ENCODE measurements around the gene GALNT13.

The GALNT13 gene

DNA sequence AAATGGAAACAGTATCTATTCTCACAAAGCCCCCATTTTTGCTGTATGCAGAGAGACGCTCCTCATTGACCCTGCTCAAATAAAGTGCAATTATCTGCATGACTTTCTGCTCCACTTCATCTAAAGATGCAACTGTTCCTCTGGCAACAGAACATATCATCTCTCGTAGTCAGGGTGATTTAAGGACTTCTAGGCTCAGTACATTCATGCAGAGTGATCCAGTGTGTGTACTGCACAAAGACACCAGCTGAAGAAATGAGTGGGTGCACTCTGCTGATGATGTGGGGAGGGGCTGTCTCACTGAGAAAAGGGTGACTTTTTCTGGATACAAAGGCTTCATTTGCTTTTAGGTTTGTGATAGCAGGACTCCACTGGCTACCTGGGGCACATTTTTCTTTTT is 355.2 kb downstream of the GALNT13 start:
- no peak for DNase-seq (ENCODE audit: low read depth in 2 of 2)

DNA sequence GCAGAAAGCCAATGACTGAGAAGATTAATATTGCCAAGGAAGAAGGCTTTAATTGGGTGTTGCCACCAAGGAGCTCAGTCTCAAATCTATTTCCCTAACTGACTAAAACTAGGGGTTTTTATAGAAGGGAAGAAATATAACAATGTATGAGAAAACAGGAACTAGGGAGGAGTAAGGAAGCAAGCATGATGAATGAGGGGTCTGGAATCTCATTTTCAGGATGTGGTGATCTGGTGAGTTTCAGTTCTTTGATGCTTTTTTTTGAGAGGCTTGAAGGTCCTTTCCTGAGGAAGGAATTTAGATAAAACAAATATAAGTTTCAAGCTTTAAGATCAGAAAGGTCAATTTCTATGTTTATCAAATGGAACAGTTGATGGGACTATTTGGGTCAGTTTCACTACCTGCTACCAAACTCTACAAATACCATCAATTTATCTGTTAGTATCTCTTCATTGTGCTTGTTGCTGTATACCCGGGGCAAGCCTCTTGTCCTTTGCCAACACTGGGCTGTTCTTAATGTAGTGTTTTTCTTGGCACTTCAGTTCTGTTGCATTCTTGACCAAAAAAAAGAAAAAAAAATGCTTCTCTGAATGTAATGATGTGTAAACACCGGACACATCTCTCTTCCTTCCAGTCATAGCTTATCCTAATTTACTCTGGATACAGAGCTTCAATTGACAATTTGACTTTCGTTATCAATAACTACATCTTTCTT is 357.0 kb downstream of the GALNT13 start:
- no peak for DNase-seq (ENCODE audit: low read depth in 2 of 2)

DNA sequence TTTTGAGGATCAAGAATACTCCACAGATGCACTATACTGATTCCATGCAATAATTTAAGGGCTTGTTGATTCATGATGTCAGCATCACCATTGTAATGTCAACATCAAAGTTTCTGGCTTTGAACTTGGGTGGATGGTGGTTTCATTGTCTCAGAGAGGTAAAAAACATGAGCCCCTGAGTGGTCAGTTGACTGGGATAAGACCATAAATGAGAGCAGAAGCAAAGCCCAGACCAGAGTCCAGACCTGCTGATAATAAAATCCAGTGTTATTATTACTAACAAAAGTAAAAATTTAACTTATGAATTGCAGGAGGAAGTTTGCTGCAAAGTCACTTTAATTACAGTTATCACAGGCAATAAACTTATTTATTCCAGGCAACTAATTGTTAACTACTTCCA is 358.2 kb downstream of the GALNT13 start:
- DNase-seq (ENCODE audit: low read depth in 2 of 2), result no peak

DNA sequence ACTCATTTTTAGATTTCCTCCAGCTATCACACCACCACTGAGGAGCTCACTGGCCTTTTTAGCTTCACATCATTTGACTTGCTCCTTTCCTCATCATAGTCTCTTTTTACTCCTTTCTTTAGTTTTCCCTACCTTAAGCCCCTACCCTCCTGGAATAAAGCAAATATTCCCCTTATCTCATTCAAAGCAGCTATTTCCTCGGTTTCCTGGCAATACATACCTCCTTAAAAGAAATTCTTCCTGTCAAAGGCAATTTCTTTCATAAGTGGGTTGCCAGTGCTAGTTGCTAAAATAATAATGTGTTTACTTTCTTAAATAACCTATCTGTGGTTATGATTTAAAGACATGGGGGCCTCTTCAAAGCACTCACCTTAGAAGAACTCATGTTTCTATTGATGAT is 359.3 kb downstream of the GALNT13 start:
- DNase-seq (ENCODE audit: low read depth in 2 of 2), result no peak

DNA sequence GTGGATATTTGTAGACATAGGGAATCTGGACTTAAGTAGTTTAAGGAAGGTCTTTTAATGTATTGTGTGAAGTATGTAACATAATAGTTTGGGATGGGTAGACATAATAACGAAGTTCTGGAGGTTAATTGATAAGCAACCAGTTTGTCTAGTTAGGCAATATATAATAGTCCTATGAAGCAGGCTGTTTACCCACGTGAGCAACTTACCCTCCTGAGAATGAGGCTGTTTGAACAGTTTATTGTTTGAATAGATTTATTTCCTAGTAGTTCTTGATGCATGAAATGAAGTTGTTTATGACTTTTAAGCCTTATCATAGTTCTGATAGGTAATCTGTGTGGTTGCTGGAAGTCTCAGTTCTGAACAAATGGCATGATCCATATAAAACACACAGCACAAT is 361.5 kb downstream of the GALNT13 start:
- DNase-seq (ENCODE audit: low read depth in 2 of 2), result no peak

DNA sequence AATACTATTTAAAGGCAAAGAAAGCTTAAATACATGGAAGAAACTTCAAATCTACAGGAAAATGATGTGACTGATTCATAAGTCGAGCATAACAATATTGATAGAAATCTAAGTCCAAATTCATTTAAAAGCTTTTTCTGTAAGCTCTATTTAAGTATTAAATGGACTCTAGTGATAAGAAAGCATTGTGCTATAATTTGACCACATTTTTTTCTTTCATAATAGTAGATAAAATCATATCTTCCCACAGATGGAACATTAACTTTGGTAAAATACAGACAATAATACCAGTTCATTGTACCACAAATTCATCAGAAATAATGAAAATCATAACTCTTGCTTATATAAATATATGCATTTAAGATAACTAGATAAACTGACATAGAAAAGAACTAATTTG is 366.5 kb downstream of the GALNT13 start:
- no peak for DNase-seq (ENCODE audit: low read depth in 2 of 2)

DNA sequence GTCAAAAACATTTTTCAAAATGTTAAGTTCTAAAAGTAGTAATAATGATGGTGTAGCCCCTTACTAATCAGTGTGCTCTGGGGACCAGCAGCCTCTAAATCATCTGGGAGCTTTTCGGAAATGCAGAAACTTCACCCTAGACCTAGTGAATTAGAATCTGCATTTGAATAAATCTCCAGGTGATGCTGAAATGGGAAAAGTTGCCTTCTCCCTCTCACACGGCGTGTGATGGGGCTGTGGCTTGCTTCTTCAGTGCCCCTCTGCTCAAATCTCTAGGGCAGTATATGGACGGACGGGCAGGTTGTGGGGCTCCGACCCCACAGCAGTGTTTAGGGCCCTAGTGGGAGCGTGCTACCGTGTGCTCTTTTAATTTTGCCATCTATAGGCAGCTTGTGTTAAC is 368.6 kb downstream of the GALNT13 start:
- DNase-seq (ENCODE audit: low read depth in 2 of 2), result no peak

DNA sequence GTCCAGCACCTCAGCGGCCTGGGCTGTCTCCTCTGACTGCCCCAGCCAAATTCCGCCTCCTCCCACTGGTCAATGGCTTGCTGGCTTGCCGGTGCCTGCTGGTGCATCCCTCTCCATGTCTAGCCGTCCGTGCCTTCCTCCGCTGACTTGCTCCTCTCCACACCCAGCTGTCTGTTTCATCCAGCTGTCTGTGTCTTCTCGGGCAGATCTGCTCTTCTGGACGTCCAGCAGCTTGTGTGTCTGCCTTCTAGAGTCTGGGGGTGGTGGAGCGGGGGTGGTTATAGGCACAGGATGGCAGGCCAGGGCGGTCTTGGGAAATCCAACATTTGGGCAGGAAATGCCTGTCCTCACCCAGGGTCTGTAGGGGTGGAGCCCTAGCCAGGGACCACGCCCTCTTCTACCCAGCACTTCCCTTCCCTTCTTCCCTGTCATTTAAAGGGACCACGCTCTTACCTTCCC is 369.2 kb downstream of the GALNT13 start:
- no peak for DNase-seq (ENCODE audit: low read depth in 2 of 2)

DNA sequence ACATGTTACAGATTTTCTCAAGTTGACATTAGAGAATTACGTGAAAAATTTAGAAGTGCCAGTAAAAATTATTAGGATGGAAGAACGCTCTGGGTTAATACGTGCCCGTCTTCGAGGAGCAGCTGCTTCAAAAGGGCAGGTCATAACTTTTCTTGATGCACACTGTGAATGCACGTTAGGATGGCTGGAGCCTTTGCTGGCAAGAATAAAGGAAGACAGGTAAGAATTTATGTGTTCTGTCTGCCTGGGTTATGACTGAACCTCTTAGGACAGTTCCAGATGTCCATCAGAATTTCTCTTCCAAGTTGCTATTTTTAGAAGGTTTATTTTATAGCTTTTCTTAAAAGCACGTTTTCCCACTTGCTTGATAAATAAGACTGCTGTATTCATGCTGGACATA is 371.0 kb downstream of the GALNT13 start:
- DNase-seq (ENCODE audit: low read depth in 2 of 2), result no peak

DNA sequence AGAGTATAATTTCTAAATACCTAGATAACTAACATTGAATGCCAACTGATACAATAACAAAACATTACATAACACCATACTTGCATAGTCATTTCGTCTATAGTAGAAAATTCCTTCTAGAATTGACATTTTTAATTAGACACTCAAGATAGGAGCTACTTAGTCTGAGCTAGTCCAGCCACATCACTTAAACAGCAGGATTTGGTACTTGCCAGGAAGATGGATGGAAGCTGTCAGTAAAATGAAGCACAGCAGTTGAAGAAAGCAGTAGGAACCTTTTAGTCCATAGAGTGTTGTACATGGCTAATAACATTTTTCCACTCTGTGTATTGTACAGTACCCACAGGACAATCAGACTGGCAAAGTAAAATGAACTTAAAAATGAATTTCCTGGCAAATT is 372.0 kb downstream of the GALNT13 start:
- no peak for DNase-seq (ENCODE audit: low read depth in 2 of 2)

DNA sequence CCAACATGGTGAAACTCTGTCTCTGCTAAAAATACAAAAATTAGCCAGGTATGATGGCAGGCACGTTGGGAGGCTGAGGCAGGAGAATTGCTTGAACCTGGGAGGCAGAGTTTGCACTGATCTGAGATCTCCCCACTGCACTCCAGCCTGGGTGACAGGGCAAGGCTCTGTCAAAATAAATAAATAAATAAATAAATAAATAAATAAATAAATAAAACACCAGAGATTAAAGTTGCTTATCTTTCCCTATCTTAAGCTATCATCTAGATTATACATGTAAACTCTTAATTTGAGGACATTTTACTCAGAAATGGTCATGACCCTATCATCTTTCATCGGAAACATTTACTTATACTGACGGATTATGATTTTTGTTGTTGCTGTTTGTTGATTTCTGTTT is 373.2 kb downstream of the GALNT13 start:
- DNase-seq (ENCODE audit: low read depth in 2 of 2), result no peak

DNA sequence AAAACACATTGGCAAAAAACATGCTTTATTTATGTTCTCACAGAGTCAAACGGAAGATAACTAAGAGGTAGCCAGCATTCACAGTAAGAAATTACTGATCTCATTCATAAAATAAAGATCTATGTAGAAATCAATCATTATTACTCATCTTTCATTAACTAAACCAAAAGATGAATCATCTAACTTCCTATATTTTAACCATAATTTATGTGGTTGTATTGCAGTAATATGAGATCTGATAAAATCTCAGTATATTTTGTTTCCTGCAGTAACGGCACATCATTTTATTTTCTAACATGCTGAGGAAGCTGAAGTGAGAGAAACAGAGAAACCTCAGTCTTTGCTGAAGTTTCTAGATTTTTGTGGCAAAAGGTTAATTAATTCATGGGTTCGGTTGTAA is 375.8 kb downstream of the GALNT13 start:
- DNase-seq (ENCODE audit: low read depth in 2 of 2), result no peak

DNA sequence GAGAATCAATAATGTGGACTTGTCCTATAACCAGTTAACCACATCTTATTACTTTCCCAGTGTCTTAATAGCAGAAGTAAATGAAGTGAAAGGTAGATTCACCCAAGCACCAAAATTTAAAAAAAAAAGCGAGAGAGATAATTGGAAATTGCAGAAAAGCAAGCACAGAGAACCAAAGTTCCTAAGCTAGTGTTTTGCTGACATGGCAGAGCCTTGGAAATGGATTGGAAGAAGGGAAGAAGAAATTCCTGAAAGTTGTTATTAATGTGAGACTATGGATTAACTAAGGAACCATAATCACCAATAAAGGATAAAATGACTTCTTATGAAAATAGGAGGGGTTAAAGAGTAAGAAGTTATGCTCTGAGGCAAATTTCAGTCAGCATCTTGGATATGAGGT is 384.4 kb downstream of the GALNT13 start:
- DNase-seq (ENCODE audit: low read depth in 2 of 2), result no peak

DNA sequence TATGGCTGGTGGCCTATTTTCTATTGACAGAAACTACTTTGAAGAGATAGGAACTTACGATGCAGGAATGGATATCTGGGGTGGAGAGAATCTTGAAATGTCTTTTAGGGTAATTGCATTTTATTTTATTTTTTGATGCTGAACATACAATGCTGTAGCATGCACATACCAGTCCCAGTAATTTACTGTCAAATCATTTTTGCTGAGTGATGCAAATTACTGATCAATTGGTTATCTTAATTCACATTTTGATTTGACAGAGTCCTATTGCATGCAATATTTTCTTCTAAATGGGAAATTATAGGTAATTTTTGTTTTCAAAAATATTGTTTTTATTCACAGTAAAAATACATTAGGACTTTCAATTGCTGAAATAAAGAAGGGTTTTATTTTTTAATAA is 387.3 kb downstream of the GALNT13 start:
- DNase-seq (ENCODE audit: low read depth in 2 of 2), result no peak

DNA sequence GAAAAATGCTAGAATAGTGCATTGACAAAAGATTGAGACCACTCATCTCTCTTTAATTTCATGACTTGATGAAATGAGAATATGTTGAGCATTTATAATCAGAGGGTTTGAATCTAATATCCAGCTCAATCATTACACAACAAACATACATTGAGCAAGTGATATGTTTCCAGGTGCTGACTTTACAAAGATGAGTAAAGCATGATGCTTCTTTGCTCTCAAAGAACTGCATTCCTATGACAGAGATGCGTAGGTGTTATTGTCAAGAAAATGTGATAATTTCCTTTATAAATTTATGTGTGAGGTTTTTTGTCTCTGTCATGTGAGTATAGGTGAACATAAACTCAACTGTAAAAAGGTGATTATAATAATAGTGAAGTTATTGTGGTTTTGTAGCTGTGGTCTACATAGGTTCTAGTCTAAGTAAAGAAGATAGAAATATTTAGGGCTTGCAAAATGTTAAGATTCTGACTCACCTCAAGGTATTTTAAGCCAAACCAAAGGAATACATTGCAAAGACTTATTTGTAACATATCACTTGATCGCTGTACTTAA is 389.8 kb downstream of the GALNT13 start:
- no peak for DNase-seq (ENCODE audit: low read depth in 2 of 2)

DNA sequence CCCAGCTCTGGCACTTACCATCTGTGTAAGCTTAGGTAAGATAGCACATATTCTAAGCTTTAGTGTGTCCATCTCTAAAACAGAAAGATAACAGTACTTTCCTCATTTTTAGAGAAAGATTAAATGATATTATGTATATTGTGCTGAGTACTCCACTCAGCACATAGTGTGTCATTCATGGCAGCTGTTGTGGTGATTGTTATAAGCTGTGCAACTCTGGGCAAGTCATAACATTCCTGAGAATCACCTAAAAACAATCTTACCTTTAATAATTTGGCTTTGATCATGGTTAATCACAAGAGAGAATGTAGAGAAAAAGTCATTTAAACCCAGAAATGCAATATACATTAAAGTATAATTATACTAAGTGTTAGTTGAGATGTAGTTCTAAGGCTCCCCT is 391.5 kb downstream of the GALNT13 start:
- no peak for DNase-seq (ENCODE audit: low read depth in 2 of 2)

DNA sequence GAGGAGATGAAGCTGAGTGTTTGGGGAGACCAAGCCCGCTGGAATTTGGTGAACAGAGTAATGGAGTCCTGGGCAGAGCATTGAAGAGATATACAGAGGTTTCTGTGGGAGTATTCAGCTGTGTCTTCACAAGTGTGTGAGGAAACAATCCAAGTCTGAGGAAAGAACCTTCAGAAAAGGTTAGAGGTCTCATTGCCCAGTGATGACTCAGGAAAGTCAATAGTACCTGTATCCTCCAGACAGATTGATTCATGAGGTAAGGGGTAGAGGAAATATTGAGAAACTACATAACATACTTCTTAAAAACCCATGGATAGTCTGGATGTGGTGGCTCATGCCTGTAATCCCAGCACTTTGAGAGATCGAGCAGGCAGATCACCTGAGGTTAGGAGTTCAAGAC is 392.3 kb downstream of the GALNT13 start:
- DNase-seq (ENCODE audit: low read depth in 2 of 2), result no peak

DNA sequence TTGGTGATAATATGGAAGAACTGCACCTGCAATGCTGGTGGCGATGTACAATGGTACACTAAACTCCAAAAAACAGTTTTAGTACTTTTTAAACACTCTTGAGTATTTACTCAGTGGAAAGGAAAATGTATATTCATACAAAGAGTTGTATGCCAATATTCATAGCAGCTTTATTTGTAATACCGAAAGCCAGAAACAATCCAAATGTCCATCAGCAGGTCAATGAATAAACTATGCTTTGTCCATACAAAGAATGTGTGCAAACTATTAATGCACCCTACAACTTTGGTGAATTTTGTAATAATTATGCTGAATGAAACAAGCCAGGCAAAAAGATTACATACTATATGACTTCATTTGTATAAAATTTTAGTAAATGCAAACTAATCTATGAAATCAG is 396.3 kb downstream of the GALNT13 start:
- no peak for DNase-seq (ENCODE audit: low read depth in 2 of 2)

DNA sequence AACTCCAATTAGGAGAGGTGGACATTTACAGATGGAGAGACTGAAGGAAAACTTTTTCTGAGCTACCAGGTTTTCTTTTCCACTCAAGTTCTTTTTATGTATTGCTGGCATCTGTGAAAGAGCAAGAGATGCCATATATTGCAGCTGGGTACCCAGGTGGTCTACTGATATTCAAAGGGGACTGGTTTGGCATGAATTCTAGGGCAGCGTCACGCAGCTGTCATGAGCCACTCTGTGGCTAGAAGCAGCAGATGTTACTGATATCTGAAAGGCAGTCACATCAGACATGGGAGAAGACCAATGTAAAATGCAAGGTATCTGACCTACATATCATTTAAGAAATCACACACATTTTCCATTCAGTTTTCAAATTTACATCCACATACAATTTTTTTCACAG is 408.8 kb downstream of the GALNT13 start:
- DNase-seq (ENCODE audit: low read depth in 2 of 2), result no peak

DNA sequence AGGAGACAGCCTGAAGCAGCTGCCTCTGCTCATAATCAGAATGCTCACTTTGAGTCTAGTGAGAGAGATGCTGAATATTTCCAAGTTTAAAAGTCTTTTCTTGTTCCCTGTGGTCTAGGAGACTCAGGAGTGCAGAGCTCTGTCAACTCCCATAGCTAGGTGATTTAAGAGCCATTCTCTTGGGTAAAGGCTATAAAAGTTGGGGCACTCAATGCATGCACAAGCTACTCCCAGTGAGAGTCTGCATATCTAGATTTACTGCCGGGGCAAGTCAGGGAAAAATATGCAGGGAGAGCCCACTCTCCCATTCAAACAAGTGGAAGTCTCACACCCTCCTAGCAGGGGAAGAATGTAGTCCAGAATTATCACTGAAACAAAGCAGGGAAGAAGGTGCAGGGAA is 418.1 kb downstream of the GALNT13 start:
- DNase-seq (ENCODE audit: low read depth in 2 of 2), result no peak

DNA sequence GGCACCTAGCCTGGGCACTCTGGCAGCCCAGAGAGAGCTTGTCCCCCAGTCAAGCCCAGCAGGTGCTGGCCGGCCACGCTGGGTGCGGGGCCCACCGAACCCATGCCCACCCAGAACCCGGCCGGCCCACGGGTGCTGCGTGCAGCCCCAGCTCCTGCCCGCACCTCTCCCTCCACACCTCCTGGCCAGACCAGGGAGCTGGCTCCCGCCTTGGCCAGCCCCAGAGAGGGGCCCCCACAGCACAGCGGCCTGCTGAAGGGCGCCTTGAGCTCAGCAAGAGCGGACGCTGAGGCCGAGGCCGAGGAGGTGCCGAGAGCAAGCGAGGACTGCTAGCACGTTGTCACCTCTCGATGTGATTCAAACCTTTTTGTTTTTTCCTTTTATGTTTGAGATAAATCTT is 419.8 kb downstream of the GALNT13 start:
- DNase-seq (ENCODE audit: low read depth in 2 of 2), result no peak

DNA sequence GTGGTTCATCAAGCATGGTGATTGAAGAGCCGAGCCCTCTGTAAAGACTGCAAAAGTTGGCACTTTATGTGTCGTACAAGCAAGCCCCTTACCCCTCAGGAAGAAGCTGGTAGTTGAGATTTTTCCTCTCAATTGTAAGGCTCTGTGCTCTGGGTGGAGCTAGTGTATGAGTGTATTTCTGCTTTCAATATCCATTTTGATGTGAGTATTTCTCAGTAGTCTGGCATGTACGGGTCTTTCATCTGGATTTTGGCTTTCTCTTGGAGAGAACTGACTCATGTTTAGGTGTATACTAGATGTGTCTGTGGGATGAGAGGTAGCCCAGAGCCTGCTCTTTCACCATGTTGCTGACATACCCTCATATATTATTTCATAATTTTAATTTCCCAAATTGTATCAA is 420.2 kb downstream of the GALNT13 start:
- DNase-seq (ENCODE audit: low read depth in 2 of 2), result no peak

DNA sequence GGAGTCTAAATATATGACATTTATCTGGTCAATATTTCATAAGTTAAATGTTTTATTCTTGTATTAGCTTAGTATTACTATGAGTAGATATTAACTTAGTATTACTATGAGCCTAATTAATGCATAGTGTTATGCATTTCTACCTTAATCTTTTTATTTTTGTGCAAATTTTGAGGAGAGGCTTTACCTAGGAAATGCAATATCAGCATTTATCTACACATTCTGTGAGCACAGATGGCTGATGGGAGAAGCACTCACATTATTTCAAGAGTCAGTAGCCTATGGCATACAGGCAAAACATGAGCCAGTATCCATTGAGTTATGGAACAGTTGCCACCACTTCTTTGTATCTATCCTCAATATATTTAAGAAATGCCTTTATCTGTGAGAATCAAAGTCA is 422.1 kb downstream of the GALNT13 start:
- no peak for DNase-seq (ENCODE audit: low read depth in 2 of 2)
